GM19043 (cell line): Measurements from ENCODE around the gene CPO.
A peak's percentile ranks its signal among the peaks of the same experiment; 100 is the strongest.

Experiments used
- ATAC-seq: cut with Tn5 transposase; IDR thresholded peaks from one replicate; pipeline ENCODE4 v1.9.1; 2021; ENCODE audit warnings: low read depth; ENCODE audit not compliant: unreplicated experiment

The CPO gene

DNA sequence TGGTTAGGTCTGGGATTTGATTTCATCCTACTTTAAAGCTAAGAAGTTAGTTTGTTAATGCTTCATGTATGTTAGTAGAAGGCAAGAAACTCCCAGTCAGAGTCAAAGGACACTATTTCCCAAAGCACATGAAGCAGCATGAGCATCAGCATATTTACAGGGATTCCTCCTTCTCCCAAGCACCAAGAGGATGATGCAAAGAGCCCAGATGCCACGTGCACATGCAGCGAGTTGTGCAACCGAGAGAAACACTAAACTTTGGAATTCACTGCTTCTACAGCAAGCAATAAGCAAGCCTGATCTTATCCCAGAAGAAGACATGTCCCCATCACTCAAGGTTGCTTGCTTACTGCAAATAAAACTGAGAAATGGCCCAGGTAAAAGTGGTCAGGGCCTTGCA, 32.5 kb downstream of the CPO start:
- ATAC-seq, result no peak

DNA sequence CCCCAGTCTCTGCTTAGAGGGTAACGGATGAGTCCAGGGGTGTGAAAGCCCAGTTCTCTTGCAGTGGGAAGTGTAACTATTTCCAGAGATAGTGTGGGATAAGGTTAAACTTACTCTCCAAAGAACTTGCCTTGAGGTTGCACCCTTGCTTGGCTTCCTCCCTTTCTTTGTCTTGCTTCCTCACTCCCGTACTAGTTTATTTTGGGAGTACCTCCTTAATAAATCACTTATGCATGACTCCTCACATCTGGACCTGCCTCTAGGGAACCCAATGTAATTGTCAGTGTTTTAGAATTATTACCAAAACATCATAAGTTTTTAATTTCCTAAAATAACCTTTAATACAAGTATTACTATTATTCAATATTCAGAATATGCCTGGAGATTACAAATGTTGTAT, 35.2 kb downstream of the CPO start:
- no peak for ATAC-seq

DNA sequence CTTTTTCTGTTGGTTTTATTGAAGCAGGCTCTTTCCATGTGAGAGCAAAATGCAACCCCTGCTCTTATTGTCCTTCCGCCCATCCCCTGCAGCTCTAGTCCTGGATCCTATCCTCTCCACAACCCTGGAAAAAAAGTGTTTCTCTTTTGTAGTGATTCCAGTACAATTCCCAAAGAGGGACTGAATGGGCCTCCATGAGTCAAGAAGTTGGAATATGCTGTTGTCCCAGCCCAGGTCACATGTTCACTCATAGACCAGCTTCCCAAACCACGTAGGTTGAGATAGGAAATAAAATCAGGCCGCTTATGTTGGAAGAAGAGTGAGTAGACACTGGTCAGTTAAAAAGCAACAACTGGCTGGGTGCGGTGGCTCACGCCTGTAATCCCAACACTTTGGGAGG, 39.4 kb downstream of the CPO start:
- ATAC-seq, result no peak

DNA sequence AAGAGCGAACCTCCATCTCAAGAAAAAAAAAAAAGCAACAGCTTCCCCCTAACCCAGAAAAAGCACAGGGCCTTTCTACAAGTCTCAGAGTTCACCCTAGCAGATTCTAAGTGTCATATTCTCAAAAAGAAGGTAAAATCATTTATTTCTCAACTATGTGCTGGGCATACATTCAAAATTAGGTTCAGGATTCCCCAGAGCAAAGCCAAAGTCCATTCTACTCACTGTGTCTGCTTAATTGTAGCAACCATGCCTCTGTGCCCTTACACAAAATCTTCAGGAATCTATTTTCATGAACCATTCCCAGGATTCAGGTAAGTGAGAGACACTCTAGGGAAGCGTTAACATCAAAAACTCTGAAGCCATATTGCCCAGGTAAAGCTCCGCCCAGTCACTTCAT, 40.0 kb downstream of the CPO start:
- no peak for ATAC-seq

DNA sequence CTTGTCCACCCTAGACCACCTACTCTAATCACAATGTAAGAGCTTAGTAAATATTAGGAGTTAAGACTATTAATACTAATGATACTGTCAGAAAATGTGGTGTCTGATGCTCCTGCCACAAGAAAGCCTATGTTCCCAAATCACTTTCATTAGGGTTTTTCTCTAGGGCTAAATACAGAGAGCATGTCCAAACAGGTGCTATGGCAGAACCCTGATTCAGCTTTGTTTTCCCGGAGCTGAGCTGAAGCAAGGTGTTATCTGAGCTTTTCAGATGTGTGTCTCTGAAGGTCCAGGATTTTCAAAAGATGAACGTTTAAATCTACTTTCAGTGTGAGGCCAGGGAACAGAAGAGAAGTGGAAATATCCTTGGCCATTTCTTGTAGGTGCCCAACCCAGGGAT, 40.6 kb downstream of the CPO start:
- no peak for ATAC-seq

DNA sequence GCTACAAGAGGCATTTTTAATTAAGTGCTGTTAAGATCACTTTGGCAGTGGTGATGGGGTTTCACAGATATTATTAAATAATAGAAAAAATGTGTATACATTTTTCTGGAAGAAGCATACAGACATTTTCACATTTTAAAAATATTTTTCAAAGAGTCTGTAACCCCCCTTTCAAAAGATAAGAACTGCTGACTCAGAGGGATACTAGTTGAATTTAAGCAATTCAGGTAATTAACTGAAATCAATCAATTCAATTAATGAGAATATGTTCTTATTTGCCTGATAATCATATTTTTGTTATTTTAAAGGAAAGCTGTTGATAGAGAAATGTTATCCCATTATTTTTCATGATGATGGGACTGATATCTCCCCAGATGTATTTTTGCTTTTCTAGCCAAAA, 41.1 kb downstream of the CPO start:
- ATAC-seq, result no peak

DNA sequence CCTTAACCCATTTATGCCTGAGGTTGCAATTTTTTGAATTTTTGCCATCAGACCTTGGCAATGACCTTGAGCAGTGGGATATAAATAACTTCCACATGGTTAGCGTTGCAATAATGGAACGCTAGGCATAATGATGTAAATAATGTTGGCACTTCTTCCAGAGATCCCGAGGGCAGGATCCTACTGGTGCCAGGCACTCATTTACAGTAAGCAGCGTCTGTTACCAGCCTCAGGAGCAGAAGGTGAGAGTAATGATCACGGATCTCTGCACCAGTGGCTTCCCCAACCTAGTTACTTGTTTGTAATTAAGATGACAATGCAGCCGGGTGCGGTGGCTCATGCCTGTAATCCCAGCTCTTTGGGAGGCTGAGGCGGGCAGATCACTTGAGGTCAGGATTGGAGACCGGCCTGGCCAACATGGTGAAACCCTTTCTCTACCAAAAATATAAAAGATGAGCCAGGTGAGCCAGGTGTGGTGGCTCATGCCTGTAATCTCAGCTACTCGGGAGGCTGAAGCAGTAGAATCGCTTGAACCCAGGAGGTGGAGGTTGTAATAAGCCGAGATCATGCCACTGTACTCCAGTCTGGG, 41.9 kb downstream of the CPO start:
- no peak for ATAC-seq

DNA sequence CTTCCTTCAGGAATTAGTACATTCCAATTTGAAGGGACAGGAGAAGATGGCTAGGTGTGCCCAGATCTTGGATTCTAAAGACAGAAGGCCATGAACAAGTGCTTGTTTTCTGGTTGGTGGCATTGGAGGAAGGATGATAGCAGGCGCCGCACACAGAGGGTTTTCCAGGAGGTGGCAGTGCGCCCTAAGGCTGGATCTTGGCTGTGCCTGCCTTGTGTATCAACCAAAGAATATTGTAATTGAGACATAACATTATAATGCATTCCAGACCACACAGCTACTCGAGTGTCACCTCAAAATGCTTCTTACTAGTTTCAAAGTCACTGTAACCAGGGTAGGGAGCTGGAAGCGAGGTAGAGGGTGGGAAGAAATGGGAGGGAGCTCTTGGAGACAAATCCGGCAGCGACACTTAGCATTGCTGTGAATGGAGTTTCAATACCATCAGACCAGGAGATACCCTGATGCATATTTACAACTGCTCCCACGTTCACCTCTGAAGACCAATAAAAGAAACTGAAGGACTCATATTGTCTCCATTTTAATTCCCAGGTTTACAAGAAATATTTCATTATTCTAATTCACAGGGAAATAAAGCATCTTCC, 42.5 kb downstream of the CPO start:
- ATAC-seq, result no peak

DNA sequence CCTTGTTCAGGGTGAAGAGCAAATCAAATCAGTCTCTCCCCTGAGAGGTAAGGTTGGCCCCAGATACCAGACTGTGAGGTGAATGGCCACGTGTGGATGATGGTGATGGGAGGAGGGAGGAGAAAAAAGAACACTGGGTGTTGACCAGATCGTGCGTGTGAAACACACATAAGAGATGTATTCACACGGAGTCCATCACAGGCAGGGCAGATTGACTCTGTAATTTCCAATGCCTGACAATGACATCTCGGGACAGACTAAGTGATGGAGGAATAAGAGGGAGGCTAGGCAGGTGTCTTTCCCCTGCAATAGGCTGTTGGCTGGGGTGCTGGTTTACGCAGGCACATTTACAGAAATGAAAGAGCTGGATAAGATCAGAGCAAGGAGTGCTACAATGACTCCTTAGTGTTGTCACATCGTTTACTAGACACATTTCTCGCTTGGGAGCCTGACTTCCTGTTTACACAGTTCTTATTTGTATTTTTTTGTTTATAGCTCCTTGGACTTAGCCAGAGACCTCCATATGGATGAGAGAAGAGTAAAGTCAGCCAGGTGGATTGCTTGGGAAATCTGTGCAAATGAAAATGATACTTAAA, 43.1 kb downstream of the CPO start:
- ATAC-seq, result no peak

DNA sequence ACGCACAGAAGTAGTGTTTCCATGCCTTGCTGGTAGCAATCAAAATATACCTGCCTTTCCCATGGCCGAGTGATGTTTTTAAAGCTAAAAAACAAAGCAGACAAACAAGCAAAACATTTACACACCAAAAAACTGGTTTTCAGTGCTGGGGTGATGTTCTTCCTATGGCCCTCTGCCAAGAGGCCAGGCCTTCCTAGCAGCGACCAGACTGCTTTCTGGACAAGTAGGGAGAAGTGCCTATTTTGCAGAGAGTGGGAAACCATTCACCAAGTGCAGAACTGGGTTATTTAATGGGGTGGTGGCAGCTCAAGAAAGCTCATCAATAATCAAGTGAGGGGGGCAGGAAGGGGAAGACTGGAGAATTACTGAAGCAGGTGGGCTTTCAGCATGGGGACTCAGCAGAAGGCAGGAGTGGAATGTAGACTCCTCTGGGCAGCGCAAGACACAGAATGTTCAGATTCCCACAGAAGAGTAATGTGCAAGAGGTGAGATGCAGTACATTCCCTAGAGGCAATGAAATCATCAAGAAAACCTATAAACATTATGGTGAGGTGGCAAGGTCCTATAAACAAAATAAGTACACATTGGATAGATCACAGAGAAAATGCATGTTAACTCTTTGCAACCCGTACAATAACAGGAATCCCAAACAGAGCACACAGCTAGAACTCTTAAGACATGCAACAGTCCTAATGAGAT, 44.0 kb downstream of the CPO start:
- no peak for ATAC-seq

DNA sequence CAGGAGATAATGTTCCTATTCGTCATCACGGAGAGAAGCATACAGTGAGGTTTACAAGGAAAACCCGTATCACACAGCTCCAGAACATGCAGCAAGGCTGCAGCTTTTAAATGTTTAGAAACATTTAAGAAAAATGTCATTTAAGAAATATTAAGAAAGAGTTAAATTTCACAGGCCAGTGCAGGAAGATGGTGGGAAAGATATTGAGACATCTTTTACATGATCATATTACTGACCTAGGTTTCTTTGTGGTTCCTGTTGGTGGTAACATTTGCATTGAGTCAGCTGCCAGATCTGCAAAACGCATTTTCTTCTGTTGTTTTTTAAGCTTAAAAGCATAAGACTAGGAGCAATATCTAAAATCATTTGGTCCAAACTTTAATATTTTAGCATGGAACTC, 44.9 kb downstream of the CPO start:
- ATAC-seq, result no peak

DNA sequence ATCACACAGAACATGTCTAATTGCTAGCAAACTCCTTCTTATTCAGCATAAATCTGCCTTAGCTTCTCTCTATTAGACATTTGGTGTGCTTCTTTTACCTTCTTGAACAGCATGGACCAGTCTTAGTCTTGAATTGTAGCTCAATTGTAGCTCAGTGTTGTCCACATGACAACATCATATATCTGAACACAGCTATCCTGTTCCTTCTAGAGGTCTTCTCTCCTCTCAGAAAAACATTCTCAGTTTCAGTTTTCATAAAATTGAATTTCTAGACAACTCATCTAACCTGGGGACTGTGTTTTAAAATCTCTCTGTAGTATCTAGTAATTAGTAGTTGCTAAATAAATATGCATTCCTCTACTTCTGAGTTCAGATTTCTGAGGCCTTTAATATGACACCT, 47.6 kb downstream of the CPO start:
- no peak for ATAC-seq

DNA sequence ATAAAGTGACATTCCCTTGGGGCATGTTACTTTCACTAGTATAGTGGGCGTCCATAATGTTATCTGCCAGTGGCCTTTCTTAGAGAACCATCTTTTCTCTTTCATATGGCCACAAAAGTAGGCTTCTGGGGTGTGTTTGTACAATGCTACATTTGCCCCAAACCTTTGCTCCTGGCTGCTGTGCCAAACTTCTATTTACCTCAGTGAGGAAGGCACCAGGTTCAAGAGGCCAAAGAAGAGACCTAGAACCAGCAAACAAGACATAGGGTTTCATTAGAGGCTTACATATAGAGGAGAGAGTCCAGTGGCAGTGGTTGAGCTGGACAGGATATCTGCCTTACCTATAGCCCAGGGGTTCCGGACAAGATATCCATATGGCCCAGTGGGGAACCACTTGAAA, 48.5 kb downstream of the CPO start:
- no peak for ATAC-seq

DNA sequence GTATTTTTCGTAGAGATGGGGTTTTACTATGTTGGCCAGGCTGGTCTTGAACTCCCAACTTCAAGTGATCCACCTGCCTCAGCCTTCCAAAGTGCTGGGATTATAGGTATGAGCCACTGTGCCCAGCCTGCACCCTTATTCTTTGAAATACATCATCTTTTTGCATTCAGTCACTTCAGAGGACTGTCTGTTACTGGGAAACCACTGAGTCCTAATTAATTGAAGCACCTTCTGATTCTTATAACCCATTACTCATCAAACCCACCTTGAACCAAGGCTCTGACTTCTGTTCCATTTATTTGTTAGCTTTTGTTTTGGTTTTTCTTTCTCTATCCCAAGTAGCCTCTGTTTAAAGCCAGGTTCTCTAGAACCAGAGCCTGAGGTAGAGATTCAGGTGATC, 49.6 kb downstream of the CPO start:
- no peak for ATAC-seq

DNA sequence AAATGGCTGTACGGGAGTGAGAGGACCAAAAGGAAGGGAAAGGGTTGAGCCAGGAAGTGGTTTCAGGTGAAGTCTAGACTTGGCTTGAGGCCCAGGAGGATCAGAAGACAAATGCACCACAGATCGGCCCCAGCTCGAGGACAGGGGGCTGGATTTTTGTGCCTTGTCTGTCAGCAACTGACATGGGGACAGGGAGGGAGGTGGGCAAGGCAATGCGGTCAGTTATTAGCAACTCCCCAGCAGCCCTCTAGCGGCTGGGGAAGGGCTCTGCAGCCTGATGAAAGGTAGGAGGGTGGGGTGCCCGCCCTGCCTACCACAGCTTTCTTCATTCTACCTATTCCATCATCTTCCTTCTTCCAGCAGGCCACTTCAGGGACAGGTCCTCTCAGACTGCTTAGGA, 50.0 kb downstream of the CPO start:
- ATAC-seq, result peak; percentile 73

DNA sequence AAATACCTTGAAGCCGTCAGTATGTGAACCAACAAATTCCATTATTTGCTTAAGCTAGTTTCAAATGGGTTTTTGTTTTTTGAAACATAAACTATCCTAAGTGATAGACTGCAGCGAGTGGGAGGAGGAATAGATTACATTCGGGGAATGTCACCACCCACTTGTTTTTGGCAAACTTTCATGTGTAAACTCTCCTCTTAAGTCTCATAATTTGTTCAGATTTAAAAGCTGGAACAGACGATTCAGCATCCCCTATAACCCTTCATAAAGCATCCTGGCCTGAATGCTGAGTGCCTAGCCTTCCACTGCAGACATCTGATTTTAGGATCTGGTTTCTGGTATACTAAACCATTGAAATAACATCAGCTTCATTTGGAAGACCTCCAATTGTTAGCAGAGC, 51.0 kb downstream of the CPO start:
- ATAC-seq, result no peak

DNA sequence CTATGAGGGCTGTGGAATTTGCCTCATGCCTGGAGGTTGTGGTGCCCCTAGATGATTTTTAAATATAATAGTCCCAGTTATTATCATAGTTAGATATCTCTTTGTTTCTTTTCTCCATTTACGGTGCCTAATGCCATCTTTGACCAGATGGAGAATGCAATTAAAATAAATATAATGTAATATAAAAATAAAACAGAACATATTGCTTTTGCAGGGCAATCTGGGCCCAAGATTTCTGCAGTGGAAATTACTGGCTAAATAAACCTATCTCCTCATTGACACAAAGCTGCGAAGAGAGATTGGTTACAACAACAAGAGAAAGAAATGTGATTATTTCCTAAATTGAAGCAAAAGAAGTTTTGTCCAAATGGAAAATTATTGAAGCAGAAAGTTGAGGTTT, 51.8 kb downstream of the CPO start:
- no peak for ATAC-seq

DNA sequence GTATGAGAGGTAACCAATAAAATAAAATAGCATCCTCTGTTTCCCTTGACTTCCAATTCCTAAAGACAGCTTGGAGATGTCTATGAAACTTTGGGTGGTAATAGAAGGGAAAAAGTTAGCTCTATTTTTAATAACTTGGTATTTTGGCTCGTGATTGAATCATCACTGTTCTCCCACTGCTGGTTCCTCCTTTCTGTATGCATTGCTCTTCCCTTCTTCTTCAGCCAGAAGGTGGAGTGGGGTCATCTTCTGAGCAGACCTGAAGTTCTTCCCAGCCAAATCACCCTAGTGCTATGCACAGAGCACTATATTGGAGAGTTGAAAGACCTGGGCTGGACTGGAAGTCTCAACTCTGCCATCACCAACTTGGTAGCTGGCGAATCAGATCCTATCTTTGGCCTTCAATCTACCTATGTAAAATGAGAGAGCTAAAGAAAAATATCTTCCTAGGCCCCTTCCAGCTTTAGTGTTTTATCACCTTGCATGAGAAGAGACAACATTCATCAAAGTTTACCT, 54.1 kb downstream of the CPO start:
- no peak for ATAC-seq

DNA sequence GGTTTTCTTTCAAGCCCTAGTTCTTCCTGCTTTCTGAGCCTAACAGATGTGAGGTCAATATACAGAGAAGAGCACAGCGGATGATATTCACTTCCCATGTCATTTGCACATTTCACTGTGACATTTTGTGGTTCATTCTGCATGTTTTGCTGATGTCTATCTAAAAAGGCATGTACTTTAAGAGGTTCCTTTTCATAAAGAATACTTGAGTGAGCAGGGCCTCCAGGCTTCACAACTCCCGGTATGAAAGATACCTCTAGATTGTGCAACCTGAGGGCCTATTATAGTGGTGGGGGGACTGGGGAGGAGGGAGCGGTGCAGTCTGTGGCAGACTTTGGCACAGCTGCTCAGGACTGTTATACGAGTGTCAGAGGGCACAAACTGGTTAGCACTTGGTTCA, 54.6 kb downstream of the CPO start:
- ATAC-seq, result no peak

DNA sequence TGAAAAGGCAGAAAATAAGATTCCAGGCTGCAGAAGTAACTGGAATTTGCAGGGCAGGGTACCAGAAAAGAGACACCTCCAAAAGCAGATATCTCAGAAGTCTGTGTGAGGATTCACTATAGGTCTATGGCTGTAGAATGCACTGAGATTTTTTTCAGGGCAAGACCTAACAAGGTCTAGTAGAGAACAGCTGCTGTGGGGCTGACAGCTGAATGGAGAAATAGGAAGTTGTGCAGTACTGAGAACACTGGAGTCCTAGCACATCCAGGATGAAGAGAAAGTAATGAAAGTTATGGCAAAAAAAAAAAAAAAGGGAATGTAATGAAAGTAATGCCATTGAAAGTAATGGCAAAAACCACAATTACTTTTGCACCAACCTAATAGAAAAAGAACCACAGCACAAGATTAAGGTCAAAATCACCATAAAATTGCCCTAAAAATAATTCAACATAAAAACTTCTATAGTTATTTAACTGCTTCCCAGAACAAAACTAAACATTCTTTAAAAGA, 57.3 kb downstream of the CPO start:
- no peak for ATAC-seq

DNA sequence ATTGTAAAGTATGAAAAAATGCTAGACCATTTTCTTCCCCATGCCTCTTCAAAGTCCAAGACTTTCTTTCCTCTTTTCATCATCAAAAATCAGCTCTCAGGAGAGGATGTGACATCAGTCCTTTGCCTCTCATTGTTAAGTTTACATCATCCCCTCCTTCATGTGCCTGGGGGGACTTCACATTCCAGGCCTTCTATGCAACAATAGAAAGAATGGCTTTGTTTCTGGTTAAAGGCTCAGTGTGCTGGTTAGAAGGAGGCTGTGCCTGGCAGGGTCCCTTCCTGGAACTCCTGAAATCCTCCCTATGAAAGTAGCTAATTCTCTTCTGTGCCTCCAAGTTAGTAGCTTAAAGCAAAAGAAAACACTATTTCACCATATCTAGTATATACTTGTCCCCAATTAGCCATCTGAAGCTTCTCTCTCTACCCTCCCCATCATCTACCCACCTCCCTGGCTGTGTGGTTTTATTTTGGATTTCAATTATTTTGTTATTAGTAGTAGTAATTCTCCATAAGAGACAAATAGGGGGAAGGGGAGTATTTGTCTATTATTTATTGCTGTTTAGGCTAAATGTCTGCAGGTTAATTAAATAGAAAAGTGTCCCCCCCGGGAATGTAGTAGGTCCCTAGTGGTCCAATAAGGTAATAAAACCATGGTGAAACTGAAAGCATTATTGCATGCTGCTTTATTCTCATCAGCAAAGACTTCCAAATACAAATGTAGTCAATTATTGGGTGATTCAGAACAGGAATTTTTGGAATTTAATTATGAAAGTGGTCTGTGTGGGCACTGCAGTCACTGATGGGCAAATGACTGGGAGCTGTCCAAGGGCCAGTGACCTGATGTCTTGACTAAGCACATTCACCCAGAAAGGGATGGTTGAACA, 69.0 kb downstream of the CPO start:
- ATAC-seq, result no peak
